H9 (cell line): ENCODE data around the gene CAVIN3. TPM values are rescaled to one million over a fixed set of nuclear protein-coding genes. Genes with fewer than 3 reads are reported as not detected.

Experiments
- DNase-seq: peaks from one replicate; pipeline ENCODE4 v3.0.0-alpha.2; 2017
- H2AFZ ChIP-seq: one replicate; pipeline ENCODE4 v1.6.1; 2013; ENCODE audit warnings: mild to moderate bottlenecking, low read length, control low read depth, moderate library complexity
- H2AK5ac ChIP-seq: 2 replicates; pipeline ENCODE4 v1.6.1; 2013; ENCODE audit warnings: low read length, control low read depth, mixed read lengths; ENCODE audit not compliant: insufficient read length
- H2BK120ac ChIP-seq: one replicate; pipeline ENCODE4 v1.6.1; 2013; ENCODE audit warnings: low read depth, mild to moderate bottlenecking, low read length, control low read depth, inconsistent platforms; ENCODE audit not compliant: poor library complexity, severe bottlenecking
- H2BK12ac ChIP-seq: 2 replicates; pipeline ENCODE4 v1.6.1; 2013; ENCODE audit warnings: low read length, control low read depth, mixed read lengths, low read depth; ENCODE audit not compliant: insufficient read length
- H2BK15ac ChIP-seq: 2 replicates; pipeline ENCODE4 v1.6.1; 2013; ENCODE audit warnings: low read depth, low read length, control low read depth
- H2BK20ac ChIP-seq: one replicate; pipeline ENCODE4 v1.6.1; 2013; ENCODE audit warnings: low read depth, mild to moderate bottlenecking, low read length, control low read depth, inconsistent platforms; ENCODE audit not compliant: poor library complexity, severe bottlenecking
- H2BK5ac ChIP-seq: 2 replicates; pipeline ENCODE4 v1.6.1; 2013; ENCODE audit warnings: low read length, control low read depth, mixed read lengths; ENCODE audit not compliant: insufficient read length
- H3K14ac ChIP-seq: 2 replicates; pipeline ENCODE4 v1.6.1; 2013; ENCODE audit warnings: low read length, control low read depth; ENCODE audit not compliant: insufficient read depth
- H3K18ac ChIP-seq: 2 replicates; pipeline ENCODE4 v1.6.1; 2013; ENCODE audit warnings: low read depth, mild to moderate bottlenecking, mixed read lengths, low read length, control low read depth; ENCODE audit not compliant: insufficient read length
- H3K23ac ChIP-seq: 2 replicates; pipeline ENCODE4 v1.6.1; 2013; ENCODE audit warnings: low read length, control low read depth, mixed read lengths, low read depth; ENCODE audit not compliant: insufficient read length
- H3K23me2 ChIP-seq: 2 replicates; pipeline ENCODE4 v1.6.1; 2013; ENCODE audit warnings: low read depth, mild to moderate bottlenecking, mixed read lengths, low read length, control low read depth; ENCODE audit not compliant: insufficient read length, poor library complexity, severe bottlenecking
- H3K27ac ChIP-seq: 2 replicates; pipeline ENCODE4 v1.5.1; 2013; ENCODE audit warnings: low read length, control low read depth, mixed read lengths, low read depth; ENCODE audit not compliant: insufficient read length
- H3K27me3 ChIP-seq: 2 replicates; pipeline ENCODE4 v1.6.1; 2013; ENCODE audit warnings: low read length, control low read depth, inconsistent platforms; ENCODE audit not compliant: insufficient read depth
- H3K4ac ChIP-seq: 2 replicates; pipeline ENCODE4 v1.6.1; 2013; ENCODE audit warnings: low read depth, mild to moderate bottlenecking, control low read depth, inconsistent platforms, low read length, moderate library complexity
- H3K4me1 ChIP-seq: 2 replicates; pipeline ENCODE4 v1.6.1; 2013; ENCODE audit warnings: low read length, control low read depth, inconsistent platforms; ENCODE audit not compliant: insufficient read depth
- H3K4me2 ChIP-seq: 2 replicates; pipeline ENCODE4 v1.6.1; 2013; ENCODE audit warnings: low read length, control low read depth, mixed read lengths; ENCODE audit not compliant: insufficient read length, insufficient read depth
- H3K56ac ChIP-seq: 2 replicates; pipeline ENCODE4 v1.6.1; 2013; ENCODE audit warnings: low read depth, mild to moderate bottlenecking, mixed read lengths, low read length, control low read depth; ENCODE audit not compliant: insufficient read length
- H3K79me1 ChIP-seq: 2 replicates; pipeline ENCODE4 v1.6.1; 2013; ENCODE audit warnings: low read depth, mild to moderate bottlenecking, moderate library complexity, low read length, control low read depth, inconsistent platforms; ENCODE audit not compliant: insufficient read depth, poor library complexity, severe bottlenecking
- H3K79me2 ChIP-seq: 2 replicates; pipeline ENCODE4 v1.6.1; 2013; ENCODE audit warnings: low read length, control low read depth, inconsistent platforms; ENCODE audit not compliant: insufficient read depth
- H3K9ac ChIP-seq: 2 replicates; pipeline ENCODE4 v1.6.1; 2013; ENCODE audit warnings: low read length, control low read depth, mixed read lengths; ENCODE audit not compliant: insufficient read length; ENCODE audit errors: extremely low read depth
- H3K9me3 ChIP-seq: one replicate; pipeline ENCODE4 v1.6.1; 2013; ENCODE audit warnings: low read depth, low read length, inconsistent platforms; ENCODE audit not compliant: control insufficient read depth
- H3T11ph ChIP-seq: one replicate; pipeline ENCODE4 v1.6.1; 2013; ENCODE audit warnings: mild to moderate bottlenecking, low read length, control low read depth, inconsistent platforms
- H4K20me1 ChIP-seq: one replicate; pipeline ENCODE4 v1.6.1; 2013; ENCODE audit not compliant: control insufficient read depth, insufficient read length, insufficient read depth
- H4K5ac ChIP-seq: 2 replicates; pipeline ENCODE4 v1.6.1; 2013; ENCODE audit warnings: low read depth, mild to moderate bottlenecking, mixed read lengths, low read length, control low read depth; ENCODE audit not compliant: insufficient read length
- H4K8ac ChIP-seq: replicated peaks from 2 replicates; pipeline ENCODE4 v1.6.1; 2013; ENCODE audit warnings: low read length, control low read depth, mixed read lengths, low read depth; ENCODE audit not compliant: insufficient read length
- H4K91ac ChIP-seq: 2 replicates; pipeline ENCODE4 v1.6.1; 2013; ENCODE audit warnings: low read depth, mild to moderate bottlenecking, moderate library complexity, mixed read lengths, low read length, control low read depth; ENCODE audit not compliant: insufficient read length
- H3K27ac Mint-ChIP-seq, 3 experiments: 2 replicates in 2 of 3; 3 replicates in 1 of 3; pipeline ENCODE4 v1.8.0; 2020 to 2021; ENCODE audit warnings: mixed read lengths in 3 of 3, mild to moderate bottlenecking in 1 of 3, moderate library complexity in 1 of 3
- H3K27me3 Mint-ChIP-seq: 2 replicates; pipeline ENCODE4 v1.8.0; 2021; ENCODE audit warnings: low read depth, mild to moderate bottlenecking, moderate library complexity, mixed read lengths
- H3K36me3 Mint-ChIP-seq, 3 experiments: 2 replicates in 2 of 3; 3 replicates in 1 of 3; pipeline ENCODE4 v1.8.0; 2020 to 2021; ENCODE audit warnings: low read depth in 3 of 3, mixed read lengths in 3 of 3; ENCODE audit not compliant: insufficient read depth in 1 of 3
- H3K4me1 Mint-ChIP-seq, 2 experiments: 2 replicates each; pipeline ENCODE4 v1.8.0; 2020; ENCODE audit warnings: mixed read lengths in 2 of 2
- H3K4me3 Mint-ChIP-seq, 2 experiments: 2 replicates in 1 of 2; 3 replicates in 1 of 2; pipeline ENCODE4 v1.8.0; 2020 to 2021; ENCODE audit warnings: mild to moderate bottlenecking in 2 of 2, mixed read lengths in 2 of 2, moderate library complexity in 1 of 2
- H3K9me3 Mint-ChIP-seq, 2 experiments: 2 replicates in 1 of 2; 3 replicates in 1 of 2; pipeline ENCODE4 v1.8.0; 2020; ENCODE audit warnings: mild to moderate bottlenecking in 2 of 2, mixed read lengths in 2 of 2, moderate library complexity in 1 of 2
- CTCF ChIP-seq: fragments of 200-600 bp; sonication (generic); conservative IDR thresholded peaks from 3 replicates; pipeline ENCODE4 v1.8.0; 2021; ENCODE audit warnings: antibody characterized with exemption, mild to moderate bottlenecking
- WGBS: extraction: QIAGEN DNeasy Blood & Tissue Kit; methylation state at CpG from one replicate; pipeline ENCODE4 v1.1.7; 2013; ENCODE audit warnings: missing lambda C conversion rate, low lambda C conversion rate, mixed read lengths; ENCODE audit not compliant: insufficient read length; ENCODE audit errors: extremely low coverage; 5-methylcytosine and 5-hydroxymethylcytosine counted together
- total RNA-seq: library from RNA; stranded (reverse); gene quantifications from 2 replicates; pipeline ENCODE4 v1.2.1, GENCODE V29; 2021

Gene CAVIN3
- total RNA-seq, 1 experiment from 2014 or later = 60.0 TPM

- H3T11ph ChIP-seq = no peak overlapping the region
- H2AFZ ChIP-seq = no peak overlapping the region
- Mint-ChIP-seq H3K27ac (no peak overlapping the region), H3K4me1 (peaks cover 9 to 13% of the 10 kb centered on the region in 2 experiments), H3K4me3 (no peak overlapping the region), H3K9me3 (no peaks in the 10 kb centered on the region), H3K36me3 (no peaks in the 10 kb centered on the region), H3K27me3 (no peaks in the 10 kb centered on the region; the same call in 1 of the 2 replicates)
- H2AK5ac ChIP-seq = no peak overlapping the region
- H2BK15ac ChIP-seq = no peak overlapping the region
- WGBS = no CpG with 5 or more reads among the region's 9 CpGs
- DNase-seq = no peak
- H2BK120ac ChIP-seq = no peak overlapping the region
- no peak overlapping the region for H3K9ac ChIP-seq
- H3K27ac ChIP-seq = no peak overlapping the region
- no peak overlapping the region for H3K18ac ChIP-seq
- H3K79me2 ChIP-seq = no peaks in the 10 kb centered on the region
- no peak overlapping the region for H3K56ac ChIP-seq
- H4K20me1 ChIP-seq = no peaks in the 10 kb centered on the region
- no peaks in the 10 kb centered on the region for H3K27me3 ChIP-seq
- TF ChIP-seq CTCF = no peak
- H3K23ac ChIP-seq = no peak overlapping the region
- no peak overlapping the region for H2BK20ac ChIP-seq
- no peak overlapping the region for H2BK12ac ChIP-seq
- H3K4ac ChIP-seq = no peak overlapping the region
- no peaks in the 10 kb centered on the region for H3K79me1 ChIP-seq
- H3K4me1 ChIP-seq = no peaks in the 10 kb centered on the region
- no peak overlapping the region for H4K91ac ChIP-seq
- no peaks in the 10 kb centered on the region for H3K9me3 ChIP-seq
- no peaks in the 10 kb centered on the region for H3K23me2 ChIP-seq
- no peak overlapping the region for H3K14ac ChIP-seq
- H4K8ac ChIP-seq = no peak overlapping the region
- H2BK5ac ChIP-seq = no peak overlapping the region
- H3K4me2 ChIP-seq = no peak overlapping the region
- H4K5ac ChIP-seq = no peak overlapping the region
These were observed 36.9 kb upstream of the CAVIN3 start for GRCh38 chr11:6357222-6357621.
